CD4-positive, alpha-beta T cell treated with Interleukin-6 at 100 ng/mL for 8 hours (primary cell): Measurements from ENCODE around the gene RNU2-1.
"Not testable (repeated sequence)": the region's sequence is repeated elsewhere in the genome, so short reads cannot be mapped to it uniquely, and the experiment has no call there.

ENCODE experiments used
- DNase-seq: peaks from one replicate; pipeline ENCODE4 v3.0.0-alpha.2; 2020; ENCODE audit warnings: mixed read lengths, low spot score

The RNU2-1 gene

DNA sequence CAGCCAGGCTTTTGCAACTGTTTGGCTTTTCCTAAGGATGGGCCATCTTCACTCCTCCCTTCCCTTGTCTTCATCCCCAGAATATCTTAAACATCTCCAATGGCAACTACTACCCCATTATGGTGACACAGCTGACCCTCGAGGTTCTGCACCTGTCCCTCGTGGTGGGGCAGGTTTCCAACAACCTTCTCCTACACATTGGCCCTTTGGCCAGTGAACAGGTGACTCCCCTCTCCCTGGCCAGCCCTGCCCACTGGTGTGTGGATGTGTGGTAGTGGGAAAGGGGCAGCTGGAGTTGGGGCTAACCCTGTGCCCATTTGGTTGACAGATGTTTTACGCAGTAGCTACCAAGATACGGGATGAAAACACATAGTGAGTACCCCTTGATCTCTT, 17.4 kb downstream of the RNU2-1 start:
- no peak for DNase-seq

DNA sequence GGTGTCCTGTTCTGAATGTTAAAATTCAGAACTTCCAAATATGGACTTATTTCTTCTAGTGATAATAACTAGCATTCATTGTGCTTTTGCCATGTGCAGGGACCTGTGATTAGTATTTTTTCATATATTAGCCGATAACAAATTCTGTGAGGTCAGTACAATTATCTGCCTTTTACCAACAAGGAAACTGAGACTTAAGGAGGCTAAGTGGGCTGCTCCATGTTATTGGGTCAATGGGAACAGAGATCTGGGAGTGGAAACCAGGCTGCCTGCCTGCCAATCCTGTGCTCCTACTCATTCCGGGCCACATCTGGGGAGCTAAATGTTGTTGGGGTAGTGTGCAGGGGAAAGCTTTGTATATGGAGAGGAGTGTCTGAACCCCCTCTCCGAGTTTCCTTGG, 18.4 kb downstream of the RNU2-1 start:
- DNase-seq = no peak

DNA sequence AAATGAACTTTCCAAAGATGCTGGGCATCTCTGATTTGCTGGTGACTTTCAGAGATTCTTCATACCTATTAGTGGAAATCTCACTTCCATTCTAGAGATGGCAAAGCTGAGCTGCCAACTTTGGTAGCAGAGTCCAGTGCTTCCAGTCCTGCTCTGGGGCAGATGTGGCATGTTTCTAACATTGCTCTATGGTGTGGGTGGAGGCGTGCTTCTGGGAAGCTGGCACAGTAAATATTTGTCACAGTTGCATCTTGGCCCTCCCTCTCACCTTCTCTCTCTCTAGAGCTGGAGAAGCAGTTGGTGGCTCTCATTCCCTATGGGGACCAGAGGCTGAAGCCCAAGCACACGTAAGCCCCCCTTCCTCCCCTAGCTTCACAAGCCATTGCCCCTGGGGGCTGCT, 20.2 kb downstream of the RNU2-1 start:
- DNase-seq = no peak

GRCh38 chr17:43212641-43213490, 20.9 kb downstream of the RNU2-1 start:
- no peak for DNase-seq

DNA sequence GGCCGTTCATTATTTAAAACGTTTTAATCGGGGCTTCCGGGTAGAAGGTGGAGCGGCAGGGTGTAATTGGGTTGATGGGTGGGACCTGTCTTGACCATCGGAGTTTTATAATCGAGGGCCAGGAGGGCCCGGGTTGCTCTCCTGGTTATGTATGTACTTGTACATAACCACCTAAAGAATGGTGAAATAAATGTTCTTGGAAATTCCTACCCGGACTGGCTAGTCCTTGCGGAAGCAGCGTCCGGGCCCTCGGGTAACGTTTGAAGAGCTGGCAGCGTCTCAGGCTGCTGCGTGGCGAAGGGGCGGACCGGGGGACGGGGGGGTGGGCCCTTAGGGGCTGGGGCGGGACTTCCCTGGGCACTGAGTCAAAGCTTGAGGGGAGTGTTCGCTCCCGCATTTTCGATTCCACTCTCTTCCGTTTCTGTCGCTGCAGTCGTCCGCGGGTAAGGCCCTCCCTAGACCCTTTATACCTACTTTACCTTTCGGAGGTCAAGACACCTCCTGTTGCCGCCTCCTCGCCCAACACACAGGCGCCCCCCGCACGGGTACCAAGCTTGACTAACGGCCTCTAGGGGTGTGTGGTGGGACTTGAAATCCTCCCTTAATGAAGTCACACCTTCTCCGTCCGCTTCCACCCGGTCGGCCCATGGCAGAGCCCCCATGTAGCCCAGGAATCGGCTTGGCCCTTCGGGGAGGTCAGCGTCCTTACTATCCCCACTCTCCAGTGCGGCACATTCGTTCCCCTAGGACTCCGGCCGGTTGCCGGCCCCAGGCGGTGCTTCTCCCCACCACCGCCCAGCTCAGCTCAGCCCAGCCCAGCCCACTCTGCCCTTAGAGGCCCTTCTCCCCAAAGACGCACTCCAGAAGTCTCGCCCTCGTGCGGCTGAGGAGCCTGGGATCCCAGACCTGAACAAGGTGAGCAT, 22.0 kb downstream of the RNU2-1 start, which contains the start of gene TMEM106A:
TMEM106A (plus strand) TSS at position 396 of the 923 bp plus-strand sequence. CDS start 1,167 bp downstream, outside the sequence.
- peak; percentile 79 for DNase-seq

DNA sequence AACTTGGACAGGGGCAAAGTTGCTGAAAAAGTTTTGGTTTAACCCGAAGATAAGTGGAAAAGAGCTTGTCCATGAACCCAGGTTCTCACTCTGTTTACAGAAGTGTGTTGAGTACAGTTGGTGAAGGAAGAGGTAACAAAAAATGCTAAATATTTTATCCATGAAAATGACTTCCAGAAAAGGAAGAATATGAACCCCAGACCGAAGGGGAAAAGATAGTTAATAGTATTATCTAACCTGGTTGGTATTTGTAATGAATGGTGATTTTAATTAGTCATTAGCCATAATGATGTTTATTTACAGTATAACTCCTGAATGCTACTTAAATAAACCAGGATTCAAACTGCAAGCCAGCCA, 22.7 kb downstream of the RNU2-1 start:
- no peak for DNase-seq

DNA sequence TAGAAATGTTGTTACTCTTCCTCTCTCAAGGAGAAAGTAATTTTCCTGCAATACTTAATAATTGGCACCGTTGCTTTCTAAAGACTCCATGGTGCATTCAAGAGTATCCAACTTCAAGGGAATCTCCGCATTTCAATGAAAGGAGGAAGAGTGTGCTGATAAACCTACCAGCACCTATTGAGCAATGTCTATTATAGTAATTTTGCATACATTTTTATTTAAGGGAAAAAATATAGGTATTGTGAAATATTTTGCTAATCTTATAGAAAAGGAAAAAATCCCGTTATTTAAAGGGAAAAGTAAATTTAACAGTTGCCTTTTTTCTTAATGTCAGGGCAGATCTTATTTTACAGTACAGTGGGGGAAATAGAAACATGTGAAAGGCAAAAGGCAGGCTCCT, 23.2 kb downstream of the RNU2-1 start:
- DNase-seq = no peak

- not testable (repeated sequence) for DNase-seq
Observed at GRCh38 chr17:43203013-43203412, 30.8 kb downstream of the RNU2-1 start.

- DNase-seq = no peak
Observed at GRCh38 chr17:43200127-43200526, 33.6 kb downstream of the RNU2-1 start.

DNA sequence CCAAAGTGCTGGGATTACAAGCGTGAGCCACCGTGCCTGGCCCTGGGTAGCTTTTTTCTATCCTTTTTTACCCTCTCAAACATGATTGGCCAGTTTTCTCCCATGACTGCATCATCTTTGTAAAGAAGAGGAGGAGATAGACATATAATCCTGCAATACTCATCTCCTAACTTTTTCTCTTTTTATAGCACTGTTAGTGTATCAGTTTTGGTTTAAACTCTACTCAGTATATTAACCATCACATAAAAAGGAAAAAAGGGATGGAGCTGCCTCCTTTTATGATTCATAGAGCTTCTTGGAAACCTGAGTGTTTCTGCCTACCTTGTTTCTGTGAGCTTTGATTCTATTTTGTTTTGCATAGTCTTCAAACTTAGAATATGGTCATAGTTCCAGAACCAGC, 34.1 kb downstream of the RNU2-1 start:
- DNase-seq = no peak

DNA sequence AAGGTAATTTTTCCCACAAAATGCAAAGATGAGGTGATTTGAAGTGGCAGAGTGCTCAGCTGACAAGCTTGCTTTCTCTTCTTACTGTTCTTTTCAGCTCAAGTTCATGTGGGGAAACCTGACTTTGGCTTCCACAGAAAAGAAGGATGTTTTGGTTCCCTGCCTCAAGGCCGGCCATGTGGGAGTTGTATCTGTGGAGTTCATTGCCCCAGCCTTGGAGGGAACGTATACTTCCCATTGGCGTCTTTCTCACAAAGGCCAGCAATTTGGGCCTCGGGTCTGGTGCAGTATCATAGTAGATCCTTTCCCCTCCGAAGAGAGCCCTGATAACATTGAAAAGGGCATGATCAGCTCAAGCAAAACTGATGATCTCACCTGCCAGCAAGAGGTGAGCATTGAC, 40.5 kb downstream of the RNU2-1 start:
- DNase-seq = no peak

DNA sequence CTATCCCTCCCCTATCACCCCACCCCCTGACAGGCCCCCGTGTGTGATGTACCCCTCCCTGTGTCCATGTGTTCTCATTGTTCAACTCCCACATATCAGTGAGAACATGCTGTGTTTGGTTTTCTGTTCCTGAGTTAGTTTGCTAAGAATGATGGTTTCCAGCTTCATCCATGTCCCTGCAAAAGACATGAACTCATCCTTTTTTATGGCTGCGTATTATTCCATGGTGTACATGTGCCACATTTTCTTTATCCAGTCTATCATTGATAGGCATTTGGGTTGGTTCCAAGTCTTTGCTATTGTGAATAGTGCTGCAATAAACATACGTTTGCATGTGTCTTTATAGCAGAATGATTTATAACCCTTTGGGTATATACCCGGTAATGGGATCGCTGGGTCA, 47.1 kb downstream of the RNU2-1 start:
- DNase-seq = not testable (repeated sequence)

DNA sequence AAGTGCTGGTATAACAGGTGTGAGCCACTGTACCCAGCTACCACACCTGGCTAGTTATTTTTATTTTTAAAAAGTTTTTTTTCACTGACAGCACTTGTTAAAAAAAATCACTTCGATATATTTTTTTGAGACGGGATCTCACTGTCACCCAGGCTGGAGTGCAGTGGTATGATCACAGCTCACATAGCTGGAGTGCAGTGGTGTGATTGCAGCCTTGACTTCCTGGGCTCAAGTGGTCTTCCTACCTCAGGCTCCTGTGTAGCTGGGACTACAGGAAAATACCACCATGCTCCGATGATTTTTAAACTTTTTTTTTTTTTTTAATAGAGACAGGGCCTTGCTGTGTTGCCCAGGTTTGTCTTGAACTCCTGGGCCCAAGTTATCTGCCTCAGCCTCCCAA, 49.9 kb downstream of the RNU2-1 start:
- DNase-seq = no peak
